ENCODE data around the gene TRIP12.

The TRIP12 gene

GRCh38 chr2:229815858-229816257 lies 106.0 kb downstream of the TRIP12 start:
- TF ChIP-seq ZNF70 (CRISPR knock-in tag; IDR thresholded peaks at IDR 0.05), result no peak
- no peak for TF ChIP-seq ARNTL (CRISPR knock-in tag; IDR thresholded peaks at IDR 0.05; ENCODE audit: borderline replicate concordance, low read depth)
- TF ChIP-seq ESRRG (CRISPR knock-in tag; IDR thresholded peaks at IDR 0.05), result no peak
- no peak for TF ChIP-seq ZFP30 (CRISPR knock-in tag; IDR thresholded peaks at IDR 0.05)
- no peak for TF ChIP-seq ZFP3 (CRISPR knock-in tag; IDR thresholded peaks at IDR 0.05)
- TF ChIP-seq BACH2 (CRISPR knock-in tag; IDR thresholded peaks at IDR 0.05; ENCODE audit: borderline replicate concordance), result no peak
- no peak for TF ChIP-seq CSDC2 (CRISPR knock-in tag; IDR thresholded peaks at IDR 0.05)
- TF ChIP-seq PPARA (CRISPR knock-in tag; IDR thresholded peaks at IDR 0.05; ENCODE audit: borderline replicate concordance), result no peak
- no peak for TF ChIP-seq TSHZ2 (CRISPR knock-in tag; IDR thresholded peaks at IDR 0.05)
- no peak for TF ChIP-seq ZNF565 (CRISPR knock-in tag; conservative IDR thresholded peaks at IDR 0.05; ENCODE audit: low read depth)
- TF ChIP-seq OSR1 (CRISPR knock-in tag; IDR thresholded peaks at IDR 0.05), result no peak
- no peak for TF ChIP-seq ZC3H10 (CRISPR knock-in tag; IDR thresholded peaks at IDR 0.05)
- no peak for TF ChIP-seq POU6F1 (CRISPR knock-in tag; IDR thresholded peaks at IDR 0.05; ENCODE audit: borderline replicate concordance, low read depth)
- TF ChIP-seq CREB5 (CRISPR knock-in tag; IDR thresholded peaks at IDR 0.05; ENCODE audit: low read depth), result no peak
- no peak for TF ChIP-seq RARB (CRISPR knock-in tag; IDR thresholded peaks at IDR 0.05)
- no peak for TF ChIP-seq TCF4 (CRISPR knock-in tag; IDR thresholded peaks at IDR 0.05; ENCODE audit: borderline replicate concordance)
- no peak for TF ChIP-seq ZNF8 (CRISPR knock-in tag; IDR thresholded peaks at IDR 0.05)
- TF ChIP-seq SNAI2 (CRISPR knock-in tag; IDR thresholded peaks at IDR 0.05), result no peak
- no peak for TF ChIP-seq TOX (CRISPR knock-in tag; IDR thresholded peaks at IDR 0.05; ENCODE audit: borderline replicate concordance)
- peak; percentile 91 for ATAC-seq

- TF ChIP-seq GLIS3 (CRISPR knock-in tag; IDR thresholded peaks at IDR 0.05) (no peak), CSDC2 (CRISPR knock-in tag; IDR thresholded peaks at IDR 0.05) (no peak), TSHZ2 (CRISPR knock-in tag; IDR thresholded peaks at IDR 0.05) (no peak), PATZ1 (CRISPR knock-in tag; IDR thresholded peaks at IDR 0.05; ENCODE audit: borderline replicate concordance) (no peak), POU6F1 (CRISPR knock-in tag; IDR thresholded peaks at IDR 0.05; ENCODE audit: borderline replicate concordance, low read depth) (no peak), ZNF8 (CRISPR knock-in tag; IDR thresholded peaks at IDR 0.05) (no peak), SNAI2 (CRISPR knock-in tag; IDR thresholded peaks at IDR 0.05) (no peak)
Observed at GRCh38 chr2:229815342-229815741, 106.5 kb downstream of the TRIP12 start.

More at GRCh38 chr2:229815342-229815741, 106.5 kb downstream of the TRIP12 start:
- ATAC-seq, result peak; percentile 44

All from SK-N-SH treated with all-trans-retinoic acid at 6 μM for 48 hours (cell line).